Nephron (organoid): Measurements from ENCODE around the gene NCOA6.
"Not testable (repeated sequence)": the region's sequence is repeated elsewhere in the genome, so short reads cannot be mapped to it uniquely, and the experiment has no call there.

ENCODE experiments used
- H3K27ac Mint-ChIP-seq, 3 experiments: 2 replicates each; pipeline ENCODE4 v1.8.0; 2020; ENCODE audit warnings: mixed read lengths in 3 of 3, mild to moderate bottlenecking in 2 of 3, moderate library complexity in 1 of 3
- H3K27me3 Mint-ChIP-seq: 2 replicates; pipeline ENCODE4 v1.8.0; 2021; ENCODE audit warnings: low read depth, mild to moderate bottlenecking, moderate library complexity, mixed read lengths
- H3K36me3 Mint-ChIP-seq: 2 replicates; pipeline ENCODE4 v1.8.0; 2020; ENCODE audit warnings: low read depth, mixed read lengths
- H3K4me1 Mint-ChIP-seq: 2 replicates; pipeline ENCODE4 v1.8.0; 2020; ENCODE audit warnings: mixed read lengths
- H3K4me3 Mint-ChIP-seq, 3 experiments: 2 replicates each; pipeline ENCODE4 v1.8.0; 2020; ENCODE audit warnings: mild to moderate bottlenecking in 3 of 3, mixed read lengths in 3 of 3, moderate library complexity in 2 of 3
- H3K9me3 Mint-ChIP-seq: 2 replicates; pipeline ENCODE4 v1.8.0; 2020; ENCODE audit warnings: mixed read lengths
- CTCF ChIP-seq, 3 experiments: fragments of 200-600 bp; sonication (generic); IDR thresholded peaks; one replicate each; pipeline ENCODE4 v1.5.0; 2021; ENCODE audit warnings: antibody characterized with exemption in 3 of 3; ENCODE audit not compliant: unreplicated experiment in 3 of 3

NCOA6 gene

DNA sequence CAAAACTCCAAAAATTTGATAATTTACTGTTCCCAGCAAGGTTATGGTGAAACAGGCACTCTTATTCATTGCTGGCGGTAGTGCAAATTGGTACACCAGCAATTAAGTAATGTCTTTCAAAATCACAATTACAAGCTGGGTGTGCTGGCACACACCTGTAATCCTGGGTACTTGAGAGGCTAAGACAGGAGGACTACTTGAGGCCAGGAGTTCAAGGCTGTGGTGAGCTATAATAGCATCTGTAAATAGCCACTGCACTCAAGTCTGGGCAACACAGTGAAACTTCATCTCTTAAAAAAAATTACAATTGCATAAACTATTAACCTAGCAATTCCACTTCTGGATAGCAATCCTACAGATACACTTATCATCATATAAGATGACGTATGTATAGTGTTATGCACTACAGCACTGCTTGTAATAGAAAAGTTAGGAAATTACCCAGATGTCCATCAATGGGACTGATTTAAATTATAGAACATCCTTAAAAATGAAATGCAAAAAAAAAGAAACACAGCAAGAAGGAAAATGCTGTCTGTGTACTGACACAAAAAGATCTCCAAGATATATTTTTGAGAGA is 31.4 kb downstream of the NCOA6 start:
- Mint-ChIP-seq H3K27ac (no peak overlapping the region), H3K36me3 (peaks cover 17% of the 10 kb centered on the region), H3K27me3 (no peaks in the 10 kb centered on the region), H3K4me1 (peaks cover 18% of the 10 kb centered on the region), H3K9me3 (peaks cover 5% of the 10 kb centered on the region), H3K4me3 (no peak overlapping the region)
- no peak for TF ChIP-seq CTCF (IDR thresholded peaks at IDR 0.05; ENCODE audit: unreplicated experiment in 3 of 3)

- Mint-ChIP-seq H3K4me1 (peaks cover 6% of the 10 kb centered on the region), H3K27me3 (no peaks in the 10 kb centered on the region), H3K36me3 (peaks cover 12% of the 10 kb centered on the region), H3K4me3 (no peak overlapping the region), H3K9me3 (no peaks in the 10 kb centered on the region), H3K27ac (no peak overlapping the region)
- TF ChIP-seq CTCF (IDR thresholded peaks at IDR 0.05; ENCODE audit: unreplicated experiment in 3 of 3), result no peak
Observed at GRCh38 chr20:34792687-34793363, 32.6 kb downstream of the NCOA6 start.

DNA sequence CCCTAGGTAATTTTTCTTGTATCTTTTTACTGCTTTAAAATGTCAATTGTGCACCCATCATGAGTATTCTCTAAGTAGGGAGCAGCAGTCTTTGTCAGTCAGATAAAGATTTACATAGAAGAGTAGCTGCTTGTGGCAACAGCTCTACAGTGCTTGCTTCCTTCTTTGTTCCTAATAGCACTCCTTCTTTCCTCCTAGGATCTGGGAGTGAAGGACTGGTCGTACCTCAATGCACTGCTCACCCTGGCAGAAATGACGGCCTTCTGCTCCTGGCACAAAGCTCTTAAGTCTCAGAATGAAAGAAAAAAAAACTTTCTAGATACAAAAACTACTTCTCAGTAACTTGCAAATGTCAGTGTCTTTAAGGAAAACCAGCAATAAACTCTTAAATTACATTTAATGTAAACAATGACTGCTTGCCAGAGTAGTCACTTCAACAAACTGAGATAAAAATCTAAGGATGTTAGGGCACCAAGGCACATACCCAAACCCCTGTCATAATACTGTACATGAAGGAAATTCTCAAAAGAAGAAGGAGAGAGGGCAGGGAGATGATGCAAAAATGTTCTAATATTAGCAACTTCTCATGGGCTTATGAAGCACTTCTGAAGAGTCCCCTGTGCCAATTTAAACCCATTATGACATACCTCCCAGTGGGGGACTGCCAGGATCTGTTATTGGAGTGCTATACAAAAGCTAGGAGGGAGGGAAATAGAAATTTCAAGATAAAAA is 34.0 kb downstream of the NCOA6 start:
- Mint-ChIP-seq H3K27ac (peak overlapping the region; percentile 37 to 57 (median 39)), H3K36me3 (peaks cover 18% of the 10 kb centered on the region), H3K9me3 (no peaks in the 10 kb centered on the region), H3K4me3 (no peak overlapping the region), H3K27me3 (no peaks in the 10 kb centered on the region), H3K4me1 (peaks cover 6% of the 10 kb centered on the region)
- no peak for TF ChIP-seq CTCF (IDR thresholded peaks at IDR 0.05; ENCODE audit: unreplicated experiment in 3 of 3)

- H3K27ac Mint-ChIP-seq, result no peak overlapping the region
- H3K27me3 Mint-ChIP-seq, result no peaks in the 10 kb centered on the region
- no peaks in the 10 kb centered on the region for H3K4me1 Mint-ChIP-seq
- TF ChIP-seq CTCF (IDR thresholded peaks at IDR 0.05; ENCODE audit: unreplicated experiment in 3 of 3), result no peak
- H3K36me3 Mint-ChIP-seq, result peaks cover 32% of the 10 kb centered on the region
- H3K9me3 Mint-ChIP-seq, result no peaks in the 10 kb centered on the region
- no peak overlapping the region for H3K4me3 Mint-ChIP-seq
Observed at GRCh38 chr20:34781220-34781619, 44.2 kb downstream of the NCOA6 start.

GRCh38 chr20:34780291-34780690 is 45.2 kb downstream of the NCOA6 start:
- not testable (repeated sequence) for H3K4me3 Mint-ChIP-seq, H3K4me1 Mint-ChIP-seq, H3K9me3 Mint-ChIP-seq, H3K27ac Mint-ChIP-seq, H3K27me3 Mint-ChIP-seq
- H3K36me3 Mint-ChIP-seq, result peaks cover 37% of the 10 kb centered on the region

- H3K9me3 Mint-ChIP-seq, result no peaks in the 10 kb centered on the region
- peaks cover 60% of the 10 kb centered on the region for H3K36me3 Mint-ChIP-seq
- no peaks in the 10 kb centered on the region for H3K27me3 Mint-ChIP-seq
- H3K4me1 Mint-ChIP-seq, result no peaks in the 10 kb centered on the region
- H3K27ac Mint-ChIP-seq, result no peak overlapping the region
- TF ChIP-seq CTCF (IDR thresholded peaks at IDR 0.05; ENCODE audit: unreplicated experiment in 3 of 3), result no peak
- H3K4me3 Mint-ChIP-seq, result no peak overlapping the region
Observed at GRCh38 chr20:34776177-34776576, 49.3 kb downstream of the NCOA6 start.
